ENCODE results near the gene CCDC3. TPM values are rescaled to one million over a fixed set of nuclear protein-coding genes. Genes with fewer than 3 reads are reported as not detected.

The CCDC3 gene
- polyA plus RNA-seq, 1 of the 3 experiments (the other 2 are of a cell fraction): 0.02 TPM

GRCh38 chr10:12907656-12908055 is 93.9 kb downstream of the CCDC3 start:
- DNase-seq: no peak
- Histone ChIP-seq H3K79me2 (ENCODE audit: insufficient read depth) (no peaks in the 10 kb centered on the region), H3K9ac (no peak overlapping the region), H3K9me3 (no peaks in the 10 kb centered on the region), H3K4me2 (no peak overlapping the region), H3K9me2 (no peaks in the 10 kb centered on the region), H3K4me1 (ENCODE audit: control insufficient read depth in 1 of 2, insufficient read depth in 2 of 2, low read depth in 1 of 2, low read length in 1 of 2) (no peaks in the 10 kb centered on the region), H4K20me1 (ENCODE audit: insufficient read depth) (no peaks in the 10 kb centered on the region), H3K27ac (ENCODE audit: low read depth in 2 of 2, low read length in 1 of 2) (no peak overlapping the region), H2AFZ (ENCODE audit: low read depth) (no peak overlapping the region), H3K36me3 (replicated peaks in 1 of 2; ENCODE audit: control insufficient read depth in 1 of 2, insufficient read depth in 2 of 2, low read length in 1 of 2) (no peaks in the 10 kb centered on the region), H3K27me3 (ENCODE audit: insufficient read depth) (no peaks in the 10 kb centered on the region; the same call in 1 of the 2 replicates), H3F3A (replicated peaks; ENCODE audit: insufficient read depth) (no peaks in the 10 kb centered on the region), H3K4me3 (ENCODE audit: low read depth in 2 of 2, low read length in 1 of 2) (no peak overlapping the region)
- CTCF ChIA-PET: interaction anchor here (1.0 to 1.8 kb wide), 5 partner anchors 14 to 192 kb away, joined by 3 to 5 read pairs (median 4); partner anchors contain the start of gene OPTN
- WGBS (ENCODE audit: low lambda C conversion rate): 64% methylated on average over 4 of the region's 4 CpGs
- TF ChIP-seq NRF1 (IDR thresholded peaks at IDR 0.05; ENCODE audit: low read depth, low read length) (no peak), CHD2 (IDR thresholded peaks at IDR 0.05; ENCODE audit: low read length, partially characterized antibody) (no peak)
- POLR2A ChIA-PET: no interaction called here

- no peak overlapping the region for H2AFZ ChIP-seq (ENCODE audit: low read depth)
- DNase-seq: no peak
- ChIA-PET CTCF (interaction anchor here (0.7 to 6.8 kb wide), 7 partner anchors 123 to 642 kb away, joined by 3 to 51 read pairs (median 6); partner anchors contain the start of gene OPTN), POLR2A (no interaction called here)
- H3K9me3 ChIP-seq: no peaks in the 10 kb centered on the region
- no peak overlapping the region for H3K9ac ChIP-seq
- H3K36me3 ChIP-seq (replicated peaks in 1 of 2; ENCODE audit: control insufficient read depth in 1 of 2, insufficient read depth in 2 of 2, low read length in 1 of 2): no peaks in the 10 kb centered on the region
- no peak overlapping the region for H3K27ac ChIP-seq (ENCODE audit: low read depth in 2 of 2, low read length in 1 of 2)
- no peaks in the 10 kb centered on the region for H3K79me2 ChIP-seq (ENCODE audit: insufficient read depth)
- H3K4me3 ChIP-seq (ENCODE audit: low read depth in 2 of 2, low read length in 1 of 2): no peak overlapping the region
- whole genome bisulfite sequencing (ENCODE audit: low lambda C conversion rate): 60% methylated on average over 12 of the region's 13 CpGs
- H3K27me3 ChIP-seq (ENCODE audit: insufficient read depth): no peaks in the 10 kb centered on the region; the same call in 1 of the 2 replicates
- no peaks in the 10 kb centered on the region for H3K4me1 ChIP-seq (ENCODE audit: control insufficient read depth in 1 of 2, insufficient read depth in 2 of 2, low read depth in 1 of 2, low read length in 1 of 2)
- no peak overlapping the region for H3K4me2 ChIP-seq
- no peaks in the 10 kb centered on the region for H3K9me2 ChIP-seq
- TF ChIP-seq REST (IDR thresholded peaks at IDR 0.05; ENCODE audit: low read depth, low read length) (no peak), RCOR1 (IDR thresholded peaks at IDR 0.05; ENCODE audit: low read length) (no peak), MAX (IDR thresholded peaks at IDR 0.05; ENCODE audit: low read depth) (no peak), EZH2phosphoT487 (IDR thresholded peaks at IDR 0.05; ENCODE audit: borderline replicate concordance, low read depth) (no peak), YY1 (IDR thresholded peaks at IDR 0.05; ENCODE audit: low read depth) (no peak), FOXM1 (IDR thresholded peaks at IDR 0.05; ENCODE audit: low read depth) (no peak), TCF12 (IDR thresholded peaks at IDR 0.05) (no peak), ZBTB33 (IDR thresholded peaks at IDR 0.05; ENCODE audit: borderline replicate concordance, low read depth) (no peak), JUND (IDR thresholded peaks at IDR 0.05) (no peak), RAD21 (IDR thresholded peaks at IDR 0.05; ENCODE audit: low read length) (no peak), TEAD4 (IDR thresholded peaks at IDR 0.05; ENCODE audit: borderline replicate concordance, insufficient read depth) (no peak), NFIC (IDR thresholded peaks at IDR 0.05; ENCODE audit: borderline replicate concordance) (no peak), RXRA (IDR thresholded peaks at IDR 0.05; ENCODE audit: borderline replicate concordance, low read depth) (no peak), IRF3 (IDR thresholded peaks at IDR 0.05; ENCODE audit: low read depth, low read length) (no peak), FOSL2 (IDR thresholded peaks at IDR 0.05; ENCODE audit: borderline replicate concordance, low read depth) (no peak), ELF1 (IDR thresholded peaks at IDR 0.05) (no peak), EP300 (IDR thresholded peaks at IDR 0.05; ENCODE audit: borderline replicate concordance in 1 of 2, low read depth in 1 of 2, low read length in 1 of 2) (no peak), POLR2AphosphoS5 (IDR thresholded peaks at IDR 0.05; ENCODE audit: low read depth, low read length) (no peak)
- H4K20me1 ChIP-seq (ENCODE audit: insufficient read depth): no peaks in the 10 kb centered on the region
- H3F3A ChIP-seq (replicated peaks; ENCODE audit: insufficient read depth): no peaks in the 10 kb centered on the region
Observed at GRCh38 chr10:12906051-12906541, 95.4 kb downstream of the CCDC3 start.

Measured in SK-N-SH (cell line).